Right lobe of liver (tissue), 4 donors: ENCODE measurements around the gene MED12L.

Experiments used
- CTCF ChIP-seq, 4 donors: fragments of 200-600 bp in 3 of 4; fragments of 450-650 bp in 1 of 4; IDR thresholded peaks; one replicate each; pipeline versions ENCODE4 v1.5.1 to v1.8.0; 2016 to 2022; ENCODE audit warnings: antibody characterized with exemption in 4 of 4, mild to moderate bottlenecking in 2 of 4
- POLR2A ChIP-seq: fragments of 450-650 bp; IDR thresholded peaks from one replicate; pipeline ENCODE4 v1.6.1; 2017; ENCODE audit warnings: antibody characterized with exemption, mild to moderate bottlenecking
- donor health status: DM: no; HTN: no; CAD: no.
- donor health status: DM: no; HTN: no; CAD: no.
- donor health status: DM: no; HTN: yes; CAD: no.

DNA sequence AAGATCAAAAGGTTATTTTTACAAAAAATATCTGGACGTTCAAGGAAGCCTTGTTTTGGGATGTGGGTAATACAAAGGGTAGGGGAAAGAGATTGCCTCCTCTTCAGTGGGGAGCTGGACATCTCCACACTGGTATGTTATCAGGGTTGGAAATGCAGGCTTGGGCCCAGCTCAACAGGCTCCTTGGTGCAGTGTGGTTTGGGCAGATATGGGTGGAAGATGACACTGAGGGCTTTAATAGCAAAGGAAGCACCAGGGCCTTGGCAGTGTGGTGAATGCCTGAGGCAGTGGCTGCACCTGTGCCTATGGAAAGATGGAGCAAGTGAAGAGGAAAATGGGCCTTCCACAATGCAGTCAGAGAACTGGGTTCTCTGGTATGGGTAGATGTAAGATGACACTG is 11.2 kb upstream of the MED12L start:
- TF ChIP-seq CTCF (IDR thresholded peaks at IDR 0.05) (no peak), POLR2A (no peak)
